HG03045 (cell line): ENCODE data around the gene GLCCI1.
"Not testable (repeated sequence)": the region's sequence is repeated elsewhere in the genome, so short reads cannot be mapped to it uniquely, and the experiment has no call there.

ENCODE experiments used
- ATAC-seq: cut with Tn5 transposase; IDR thresholded peaks from one replicate; pipeline ENCODE4 v1.9.1; 2021; ENCODE audit warnings: mild to moderate bottlenecking, moderate library complexity; ENCODE audit not compliant: unreplicated experiment

The GLCCI1 gene

GRCh38 chr7:7984424-7984823, 15.8 kb downstream of the GLCCI1 start:
- ATAC-seq = no peak

- no peak for ATAC-seq
Measured at GRCh38 chr7:7988706-7989105, 20.1 kb downstream of the GLCCI1 start.

GRCh38 chr7:7989133-7989532, 20.5 kb downstream of the GLCCI1 start:
- no peak for ATAC-seq

- no peak for ATAC-seq
Measured at GRCh38 chr7:7989616-7990440, 21.2 kb downstream of the GLCCI1 start.

- ATAC-seq = no peak
Measured at GRCh38 chr7:7990441-7990761, 21.8 kb downstream of the GLCCI1 start.

GRCh38 chr7:7992506-7992905, 23.9 kb downstream of the GLCCI1 start:
- no peak for ATAC-seq

- not testable (repeated sequence) for ATAC-seq
Measured at GRCh38 chr7:7995348-7995747, 26.8 kb downstream of the GLCCI1 start.

GRCh38 chr7:7996568-7996967, 28.0 kb downstream of the GLCCI1 start:
- no peak for ATAC-seq

GRCh38 chr7:8000315-8000941, 31.8 kb downstream of the GLCCI1 start:
- ATAC-seq = no peak

GRCh38 chr7:8003077-8003476, 34.5 kb downstream of the GLCCI1 start:
- ATAC-seq = no peak

- ATAC-seq = no peak
Measured at GRCh38 chr7:8005279-8005678, 36.7 kb downstream of the GLCCI1 start.

GRCh38 chr7:8014399-8014798, 45.8 kb downstream of the GLCCI1 start:
- ATAC-seq = no peak

- no peak for ATAC-seq
Measured at GRCh38 chr7:8015100-8015745, 46.6 kb downstream of the GLCCI1 start.

- ATAC-seq = no peak
Measured at GRCh38 chr7:8015746-8016120, 47.1 kb downstream of the GLCCI1 start.

- ATAC-seq = no peak
Measured at GRCh38 chr7:8017423-8017822, 48.8 kb downstream of the GLCCI1 start.

GRCh38 chr7:8018961-8019360, 50.4 kb downstream of the GLCCI1 start:
- ATAC-seq = no peak

- ATAC-seq = no peak
Measured at GRCh38 chr7:8022628-8023027, 54.0 kb downstream of the GLCCI1 start.

GRCh38 chr7:8035192-8035591, 66.6 kb downstream of the GLCCI1 start:
- no peak for ATAC-seq

GRCh38 chr7:8035647-8036518, 67.3 kb downstream of the GLCCI1 start:
- no peak for ATAC-seq

- ATAC-seq = no peak
Measured at GRCh38 chr7:8037151-8037550, 68.6 kb downstream of the GLCCI1 start.

- ATAC-seq = no peak
Measured at GRCh38 chr7:8040768-8041369, 72.3 kb downstream of the GLCCI1 start.
